Pons (tissue), 1 donor: ENCODE data around the gene ELOVL3.
"Not testable (repeated sequence)": the region's sequence is repeated elsewhere in the genome, so short reads cannot be mapped to it uniquely, and the experiment has no call there.

Experiments used
- DNase-seq: peaks from one replicate; pipeline ENCODE4 v3.0.0-alpha.2; 2016; ENCODE audit warnings: low spot score

ELOVL3 gene

DNA sequence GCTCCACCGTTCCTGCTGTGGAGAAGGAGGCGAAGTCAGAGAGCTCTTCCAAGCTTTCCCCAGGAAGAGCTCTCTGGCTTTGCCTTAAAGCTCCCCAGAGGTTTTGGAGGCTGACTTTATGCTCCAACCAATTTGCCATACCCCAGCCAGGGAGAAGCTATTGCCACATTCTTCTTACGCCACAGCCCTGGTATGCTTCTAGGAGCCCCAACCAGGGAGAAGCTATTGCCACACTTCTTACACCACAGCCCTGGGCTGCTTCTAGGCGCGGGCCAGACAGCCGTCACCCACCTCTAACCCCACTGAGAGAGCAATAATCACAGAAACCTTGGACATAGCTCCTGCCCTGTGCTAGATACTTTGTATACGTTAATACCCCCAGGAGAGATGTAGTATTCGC lies 951 bp downstream of the ELOVL3 start:
- DNase-seq = no peak

GRCh38 chr10:102229810-102230263 lies 3.7 kb downstream of the ELOVL3 start:
- peak; percentile 57 for DNase-seq

- DNase-seq = no peak
These were observed 4.3 kb downstream of the ELOVL3 start for GRCh38 chr10:102230264-102230860.

DNA sequence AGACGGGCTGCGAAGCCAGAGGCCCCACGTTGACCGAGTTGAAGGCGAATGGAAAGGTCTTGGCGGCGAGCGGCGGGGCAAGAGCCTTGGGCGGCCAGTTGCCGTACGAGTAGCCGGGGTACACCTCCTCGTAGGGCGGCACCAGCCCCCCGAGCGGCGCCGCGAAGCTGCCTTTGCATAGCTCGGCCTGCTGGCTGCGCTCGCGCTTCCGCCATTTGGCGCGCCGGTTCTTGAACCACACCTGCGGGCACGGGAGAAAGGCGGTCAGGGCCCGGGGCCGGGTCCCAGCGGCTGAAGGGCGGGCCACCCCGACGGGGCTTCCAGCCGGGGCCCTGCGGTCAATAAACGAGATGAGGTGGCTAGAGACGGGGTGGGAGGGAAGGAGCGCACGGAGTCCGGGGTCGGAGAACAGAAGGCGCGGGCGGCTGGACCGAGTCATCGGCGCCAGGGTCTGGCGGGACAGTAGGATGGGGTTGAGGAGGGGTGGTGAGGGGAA lies 4.8 kb downstream of the ELOVL3 start:
- no peak for DNase-seq

DNA sequence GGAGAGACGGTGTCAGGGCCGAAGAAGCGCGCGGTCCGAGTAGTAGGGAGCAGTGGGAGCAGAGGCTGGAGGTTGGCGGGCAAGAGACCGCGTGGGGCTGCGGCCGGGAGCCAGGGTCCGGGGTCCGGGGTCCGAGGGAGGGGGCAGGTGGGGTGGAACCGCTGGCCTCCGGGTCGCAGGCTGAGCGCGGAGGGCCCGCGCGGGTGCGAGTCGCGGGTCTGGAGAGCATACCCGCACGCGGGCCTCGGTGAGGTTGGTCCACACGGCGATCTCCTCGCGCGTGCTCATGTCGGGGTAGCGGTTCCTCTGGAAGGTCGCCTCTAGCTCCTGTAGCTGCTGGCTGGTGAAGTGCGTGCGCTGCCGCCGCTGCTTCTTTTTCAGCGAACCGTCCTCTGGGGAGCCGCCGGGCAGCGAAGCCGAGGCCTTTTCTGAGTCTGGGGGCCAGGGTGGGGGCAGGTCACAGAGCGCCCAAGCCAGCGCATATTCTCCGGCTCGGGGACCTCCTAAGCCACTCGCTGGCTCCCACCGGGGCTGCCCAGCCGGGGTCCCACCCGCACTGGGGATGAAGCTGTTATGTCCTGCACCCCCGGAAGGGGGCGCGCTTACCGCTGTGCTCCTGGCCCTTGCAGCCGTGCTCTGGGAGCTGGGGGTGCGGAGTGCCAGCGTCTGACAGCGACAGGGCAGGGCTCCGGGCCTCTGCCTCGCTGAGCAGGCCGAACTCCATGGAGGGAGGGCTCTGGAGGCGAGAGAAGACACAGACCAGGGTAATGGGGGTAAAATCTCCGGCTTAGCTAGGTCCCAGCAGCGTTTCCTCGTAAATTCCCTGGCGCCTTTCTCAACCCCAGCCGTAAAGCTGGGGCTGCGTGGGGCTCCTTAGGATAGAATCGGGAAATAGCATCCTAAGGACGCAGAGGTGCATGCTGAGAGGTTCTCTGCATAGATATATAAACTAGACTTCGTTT lies 5.5 kb downstream of the ELOVL3 start:
- no peak for DNase-seq

- no peak for DNase-seq
These were observed 7.9 kb downstream of the ELOVL3 start for GRCh38 chr10:102233997-102234396.

GRCh38 chr10:102234888-102235597 lies 8.9 kb downstream of the ELOVL3 start:
- DNase-seq = no peak

DNA sequence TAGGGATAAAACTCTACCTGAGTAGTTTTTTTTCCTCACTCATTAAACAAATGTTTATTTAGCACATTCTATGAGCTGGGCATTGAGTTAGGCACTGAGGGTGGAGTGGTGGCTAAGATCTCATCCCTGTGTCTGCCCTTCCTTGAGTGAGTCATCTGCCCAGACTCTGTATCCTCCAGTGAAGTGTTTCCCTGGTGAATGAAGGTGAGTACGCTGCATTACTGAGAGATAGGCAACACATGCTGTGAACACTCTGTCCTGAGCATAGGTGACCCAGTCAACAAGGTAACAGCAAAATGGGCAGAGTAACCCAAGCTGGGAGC lies 9.5 kb downstream of the ELOVL3 start:
- no peak for DNase-seq

- no peak for DNase-seq
These were observed 9.9 kb downstream of the ELOVL3 start for GRCh38 chr10:102236006-102236405.

GRCh38 chr10:102237711-102238252 lies 11.7 kb downstream of the ELOVL3 start:
- DNase-seq = no peak

DNA sequence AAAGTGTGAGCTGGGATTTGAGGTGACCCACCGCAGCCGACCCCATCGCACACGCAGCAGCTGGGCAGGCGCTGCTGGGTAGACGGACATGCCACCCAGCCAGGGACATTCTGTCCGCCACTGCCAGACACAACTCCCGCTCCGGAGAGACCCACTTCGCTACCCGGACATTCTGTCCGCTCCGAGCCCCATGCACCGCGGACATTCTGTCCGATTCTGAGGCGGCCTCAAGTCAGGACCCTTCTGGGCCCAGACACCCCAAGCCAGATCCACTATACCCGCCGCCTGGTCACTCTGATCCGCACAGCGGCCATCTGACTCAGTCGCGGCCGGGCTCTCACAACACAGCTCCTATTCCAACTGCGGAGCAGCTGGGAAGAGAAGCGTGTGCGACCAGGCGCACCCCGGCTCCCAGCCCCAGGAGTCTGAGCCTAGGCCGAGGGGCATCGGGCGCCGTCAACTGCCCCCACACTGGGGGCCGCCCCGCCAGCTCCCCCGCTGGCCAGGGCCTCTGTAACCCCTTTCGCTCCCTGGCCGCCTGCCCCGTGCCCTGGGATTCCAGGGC lies 14.4 kb downstream of the ELOVL3 start:
- DNase-seq = no peak

GRCh38 chr10:102241032-102241443 lies 14.9 kb downstream of the ELOVL3 start:
- no peak for DNase-seq

DNA sequence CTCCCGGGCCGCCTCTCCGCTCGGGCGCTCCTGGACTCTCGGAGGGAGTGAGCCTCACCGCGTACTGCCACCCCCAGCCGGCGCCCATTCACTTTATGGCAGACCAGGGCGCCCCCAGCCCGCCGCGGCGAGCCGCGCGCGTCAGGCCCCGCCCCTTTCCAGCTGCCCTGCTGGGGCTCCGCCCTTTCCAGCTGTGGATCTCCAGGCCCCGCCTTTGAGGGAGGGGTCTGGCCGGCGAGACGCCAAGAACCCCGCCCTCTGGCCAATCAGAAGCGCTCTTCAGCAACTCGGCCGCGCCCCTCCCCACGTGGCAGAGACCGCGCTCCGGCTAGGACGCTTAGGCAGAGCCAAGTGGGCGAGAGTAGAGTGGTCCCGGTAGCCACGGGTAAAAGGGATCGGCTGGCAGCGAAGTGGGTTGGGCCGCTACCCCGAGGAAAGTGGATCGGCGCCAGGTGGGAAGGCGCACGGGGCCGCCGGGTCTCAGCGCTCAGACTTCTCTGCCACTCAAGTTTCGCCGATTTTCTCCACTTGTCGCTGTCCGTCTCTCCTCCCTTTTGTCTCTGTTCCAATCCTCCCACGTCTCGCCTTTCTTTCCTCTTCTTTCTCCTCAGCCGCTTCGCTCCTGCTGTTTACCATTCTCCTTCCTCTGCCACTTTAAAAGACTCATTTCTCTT lies 15.5 kb downstream of the ELOVL3 start, which contains the start of gene PITX3:
Gene PITX3 (minus strand): TSS at position 69 of the 674 bp plus-strand sequence. CDS start 9,432 bp downstream, outside the sequence.
- DNase-seq = peak; percentile 46

GRCh38 chr10:102242118-102242485 lies 16.0 kb downstream of the ELOVL3 start:
- no peak for DNase-seq

GRCh38 chr10:102243309-102243708 lies 17.2 kb downstream of the ELOVL3 start:
- no peak for DNase-seq

GRCh38 chr10:102245082-102245931 lies 19.2 kb downstream of the ELOVL3 start, which contains the start of gene GBF1:
Gene GBF1 (plus strand): TSS chr10:102245532. CDS start chr10:102258939, 13,407 bp downstream.
- peak; percentile 100 for DNase-seq

GRCh38 chr10:102245932-102246251 lies 19.8 kb downstream of the ELOVL3 start:
- no peak for DNase-seq

- no peak for DNase-seq
These were observed 20.2 kb downstream of the ELOVL3 start for GRCh38 chr10:102246261-102246660.

- peak; percentile 58 for DNase-seq
These were observed 21.6 kb downstream of the ELOVL3 start for GRCh38 chr10:102247734-102248133.

DNA sequence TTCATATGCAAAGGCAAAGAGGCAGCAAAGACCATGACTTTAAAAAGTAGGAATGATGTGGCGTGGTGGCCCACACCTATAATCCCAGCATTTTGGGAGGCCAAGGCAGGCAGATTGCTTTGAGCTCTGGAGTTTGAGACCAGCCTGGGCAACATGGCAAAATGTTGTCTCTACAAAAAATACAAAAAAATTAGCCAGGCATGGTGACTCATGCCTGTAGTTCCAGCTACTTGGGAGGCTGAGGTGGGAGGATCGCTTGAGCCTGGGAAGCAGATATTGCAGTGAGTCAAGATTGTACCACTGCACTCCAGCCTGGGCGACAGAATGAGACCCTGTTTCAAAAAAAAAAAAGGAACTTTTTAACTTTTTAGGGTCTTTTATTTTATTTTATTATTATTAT lies 26.4 kb downstream of the ELOVL3 start:
- not testable (repeated sequence) for DNase-seq
